DMS153 treated with DMSO at 0.1 percent for 48 hours (cell line): ENCODE data around the gene RPP14.
"Not testable (repeated sequence)": the region's sequence is repeated elsewhere in the genome, so short reads cannot be mapped to it uniquely, and the experiment has no call there.

Experiments used
- DNase-seq: peaks from one replicate; lab custom pipeline; 2025; ENCODE audit not compliant: unreplicated experiment; lab: John Stamatoyannopoulos, UW

RPP14 gene

DNA sequence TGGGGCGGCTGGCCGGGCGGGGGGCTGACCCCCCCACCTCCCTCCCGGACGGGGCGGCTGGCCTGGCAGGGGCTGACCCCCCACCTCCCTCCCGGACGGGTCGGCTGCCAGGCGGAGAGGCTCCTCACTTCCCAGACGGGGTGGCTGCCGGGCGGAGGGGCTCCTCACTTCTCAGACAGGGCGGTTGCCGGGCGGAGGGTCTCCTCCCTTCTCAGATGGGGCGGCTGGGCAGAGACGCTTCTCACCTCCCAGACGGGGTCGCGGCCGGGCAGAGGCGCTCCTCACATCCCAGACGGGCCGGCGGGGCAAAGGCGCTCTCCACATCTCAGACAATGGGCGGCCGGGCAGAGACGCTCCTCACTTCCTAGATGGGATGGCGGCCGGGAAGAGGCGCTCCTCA is 15.6 kb upstream of the RPP14 start:
- not testable (repeated sequence) for DNase-seq

DNA sequence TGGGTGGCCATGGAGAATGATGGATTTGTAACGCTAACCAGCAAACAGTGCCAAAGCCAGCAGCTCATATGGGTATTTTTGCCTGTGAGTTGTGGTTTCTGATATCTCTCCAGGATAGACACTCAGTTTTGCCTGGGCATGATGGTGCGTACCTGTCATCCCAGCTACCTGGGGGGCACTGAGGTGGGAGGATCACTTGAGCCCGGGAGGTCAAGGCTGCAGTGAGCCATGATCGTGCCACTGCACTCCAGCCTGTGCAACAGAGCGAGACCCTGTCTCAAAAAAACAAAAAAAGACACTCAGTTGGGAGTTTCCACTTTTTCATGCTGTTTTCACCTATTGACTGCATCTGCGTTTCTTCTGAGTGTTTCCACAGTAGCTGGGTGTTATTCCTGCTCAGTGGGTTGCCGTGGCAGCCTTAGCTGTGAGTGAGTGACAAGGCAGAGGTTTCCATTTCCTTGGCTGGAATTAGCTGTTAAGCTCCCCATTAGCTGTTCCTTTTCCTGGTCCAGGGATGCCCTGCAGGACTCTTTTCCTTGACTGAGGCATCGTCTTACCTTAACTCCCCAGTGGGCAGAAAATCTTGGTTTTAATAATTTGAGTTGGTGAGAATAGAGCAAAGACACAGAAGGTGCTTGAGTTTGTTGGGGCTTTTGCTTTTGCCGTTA is 14.2 kb upstream of the RPP14 start:
- DNase-seq: no peak

DNA sequence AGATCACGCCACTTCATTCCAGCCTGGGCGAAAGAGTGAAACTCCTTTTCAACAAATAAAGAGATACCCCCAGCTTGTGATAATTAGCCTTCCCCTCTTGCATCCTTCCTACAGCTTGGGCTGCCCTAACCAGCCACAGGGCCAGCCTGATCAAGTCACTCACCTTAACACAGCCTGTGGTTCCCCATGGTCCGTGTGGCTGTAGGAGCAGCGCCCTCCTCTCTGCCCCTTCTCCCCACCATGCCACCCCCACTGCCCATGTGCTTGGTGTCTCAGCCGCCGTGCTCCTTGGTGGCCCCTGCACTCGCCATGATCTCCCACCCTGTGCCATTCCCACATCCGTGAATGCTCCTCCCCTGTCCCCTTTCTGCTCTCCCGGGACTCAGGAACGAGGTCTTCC is 13.2 kb upstream of the RPP14 start:
- DNase-seq: no peak

GRCh38 chr3:58293516-58293915 is 12.5 kb upstream of the RPP14 start:
- DNase-seq: no peak

DNA sequence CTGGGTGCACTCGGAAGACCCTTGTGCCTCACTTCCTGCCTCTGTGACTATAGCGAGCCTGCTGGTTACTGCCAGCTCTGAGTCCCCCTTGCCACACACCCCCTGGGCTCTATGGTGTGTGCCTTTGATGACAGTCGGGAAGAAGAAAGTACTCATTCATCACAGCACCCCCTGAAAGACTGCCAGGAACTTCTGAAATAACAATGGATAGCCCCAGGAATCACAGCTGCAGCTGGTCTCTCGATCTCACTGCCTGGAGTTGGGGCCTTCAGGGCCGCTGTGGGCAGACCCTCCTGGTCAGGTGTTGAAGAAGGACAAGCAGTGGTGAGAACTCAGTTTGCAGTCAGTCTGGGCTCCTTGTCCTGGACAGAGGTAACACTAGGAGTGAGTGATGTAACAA is 9.8 kb upstream of the RPP14 start:
- DNase-seq: no peak

GRCh38 chr3:58296843-58297242 is 9.2 kb upstream of the RPP14 start:
- no peak for DNase-seq

- DNase-seq: no peak
These were observed 7.9 kb upstream of the RPP14 start for GRCh38 chr3:58298190-58298589.

GRCh38 chr3:58299075-58299474 is 7.0 kb upstream of the RPP14 start:
- DNase-seq: no peak

DNA sequence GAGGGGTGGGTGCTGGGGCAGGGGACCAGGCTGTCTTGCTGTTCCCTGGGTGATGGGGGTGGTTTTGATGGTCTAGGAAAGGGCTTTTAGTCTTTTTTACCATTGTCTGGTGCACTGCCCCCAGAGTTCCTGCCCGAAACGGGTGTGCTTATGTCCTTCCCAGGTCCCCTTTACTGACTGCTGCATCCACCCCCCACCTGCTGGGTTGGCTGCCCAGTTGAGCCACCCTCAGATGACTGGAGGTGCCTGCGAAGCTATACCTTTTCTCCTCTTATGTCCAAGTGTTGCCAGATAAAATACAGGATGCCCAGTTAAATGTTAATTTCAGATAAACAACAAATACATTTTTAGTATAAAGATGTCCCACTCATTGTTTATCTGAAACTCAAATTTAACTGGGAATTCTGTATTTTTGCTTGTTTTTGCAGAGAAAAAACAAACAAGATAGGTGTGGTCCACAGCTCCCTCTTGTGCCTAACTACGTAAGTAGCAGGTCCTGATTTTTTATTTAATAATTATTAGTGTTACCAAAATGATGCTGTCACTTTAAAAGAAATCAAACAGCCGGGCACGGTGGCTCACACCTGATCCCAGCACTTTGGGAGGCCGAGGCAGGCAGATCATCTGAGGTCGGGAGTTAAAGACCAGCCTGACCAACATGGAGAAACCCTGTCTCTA is 6.1 kb upstream of the RPP14 start:
- DNase-seq: no peak

- DNase-seq: no peak
These were observed 1.7 kb downstream of the RPP14 start for GRCh38 chr3:58307639-58308215.

GRCh38 chr3:58308728-58309127 is 2.7 kb downstream of the RPP14 start:
- DNase-seq: no peak

- DNase-seq: no peak
These were observed 11.8 kb downstream of the RPP14 start for GRCh38 chr3:58317811-58318210.

DNA sequence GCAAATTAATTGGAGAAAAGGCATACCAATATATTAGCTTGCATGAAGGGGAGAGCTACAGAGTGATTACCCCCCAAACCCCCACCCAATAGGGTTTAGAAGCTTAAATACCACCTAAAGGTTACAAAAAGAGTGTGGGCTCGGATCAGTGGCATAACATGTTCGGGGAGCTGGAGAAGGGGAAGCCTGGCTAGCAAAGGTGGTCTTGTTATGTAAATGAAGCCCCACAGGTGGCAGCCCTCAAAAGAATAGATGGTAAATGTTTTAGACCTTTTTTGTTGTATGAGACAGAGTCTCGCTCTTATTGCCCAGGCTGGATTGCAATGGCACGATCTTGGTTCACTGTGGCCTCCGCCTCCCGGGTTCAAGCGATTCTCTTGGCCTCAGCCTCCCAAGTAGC is 15.7 kb downstream of the RPP14 start:
- no peak for DNase-seq

DNA sequence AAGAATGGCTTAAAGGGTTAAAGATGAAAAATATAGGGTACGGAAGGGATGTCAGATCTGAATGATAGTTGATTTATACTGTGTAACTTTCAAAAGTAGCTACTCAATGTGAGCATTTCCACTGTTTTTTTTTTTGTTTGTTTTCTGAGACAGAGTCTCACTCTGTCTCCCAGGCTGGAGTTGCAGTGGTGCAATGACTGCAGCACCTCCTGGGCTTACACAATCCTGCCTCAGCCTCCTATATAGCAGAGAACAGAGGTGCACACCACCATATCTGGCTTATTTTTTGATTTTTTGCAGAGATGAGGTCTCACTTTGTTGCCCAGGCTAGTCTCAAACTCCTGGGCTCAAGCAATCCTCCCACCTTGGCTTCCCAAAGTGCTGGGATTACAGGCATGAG is 16.7 kb downstream of the RPP14 start:
- no peak for DNase-seq

DNA sequence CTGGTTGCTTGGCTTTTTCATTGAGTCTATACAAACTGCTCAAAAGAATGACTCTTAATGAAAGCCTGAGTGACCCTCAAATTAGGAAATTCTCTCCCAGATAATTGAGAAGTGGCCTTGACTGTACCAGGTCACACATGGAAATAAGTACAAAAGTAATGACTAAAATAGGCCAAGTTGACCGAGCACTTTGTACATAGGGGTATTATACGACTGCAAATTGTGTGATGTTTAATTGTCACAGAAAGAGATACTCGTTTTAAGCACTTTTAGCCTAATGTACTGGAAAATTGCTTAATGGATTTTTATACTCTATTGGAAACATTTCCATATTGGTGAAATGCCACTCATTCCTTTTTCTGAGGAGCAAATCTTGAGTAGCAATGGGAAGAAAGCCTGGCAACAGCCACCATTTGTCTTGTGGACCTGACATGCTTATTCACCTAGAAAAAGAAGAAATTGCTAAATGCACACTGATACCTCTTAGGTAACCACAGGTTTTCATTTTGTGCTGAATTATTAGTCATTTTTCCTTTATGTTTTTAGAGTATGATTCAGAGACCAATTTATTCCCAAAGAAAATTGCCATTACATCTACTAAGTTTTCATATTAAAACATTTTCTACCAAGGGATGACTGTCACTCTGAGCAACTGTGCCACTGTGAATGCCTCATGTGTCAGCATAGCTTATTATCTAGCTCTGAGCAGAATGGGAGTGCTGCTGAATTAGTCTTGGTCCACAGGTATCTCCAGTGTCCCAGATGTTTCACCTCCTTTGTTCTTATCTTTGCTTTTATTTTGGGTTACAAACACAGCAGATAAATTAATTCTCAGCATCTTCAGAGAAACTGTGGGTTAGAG is 17.7 kb downstream of the RPP14 start:
- no peak for DNase-seq

DNA sequence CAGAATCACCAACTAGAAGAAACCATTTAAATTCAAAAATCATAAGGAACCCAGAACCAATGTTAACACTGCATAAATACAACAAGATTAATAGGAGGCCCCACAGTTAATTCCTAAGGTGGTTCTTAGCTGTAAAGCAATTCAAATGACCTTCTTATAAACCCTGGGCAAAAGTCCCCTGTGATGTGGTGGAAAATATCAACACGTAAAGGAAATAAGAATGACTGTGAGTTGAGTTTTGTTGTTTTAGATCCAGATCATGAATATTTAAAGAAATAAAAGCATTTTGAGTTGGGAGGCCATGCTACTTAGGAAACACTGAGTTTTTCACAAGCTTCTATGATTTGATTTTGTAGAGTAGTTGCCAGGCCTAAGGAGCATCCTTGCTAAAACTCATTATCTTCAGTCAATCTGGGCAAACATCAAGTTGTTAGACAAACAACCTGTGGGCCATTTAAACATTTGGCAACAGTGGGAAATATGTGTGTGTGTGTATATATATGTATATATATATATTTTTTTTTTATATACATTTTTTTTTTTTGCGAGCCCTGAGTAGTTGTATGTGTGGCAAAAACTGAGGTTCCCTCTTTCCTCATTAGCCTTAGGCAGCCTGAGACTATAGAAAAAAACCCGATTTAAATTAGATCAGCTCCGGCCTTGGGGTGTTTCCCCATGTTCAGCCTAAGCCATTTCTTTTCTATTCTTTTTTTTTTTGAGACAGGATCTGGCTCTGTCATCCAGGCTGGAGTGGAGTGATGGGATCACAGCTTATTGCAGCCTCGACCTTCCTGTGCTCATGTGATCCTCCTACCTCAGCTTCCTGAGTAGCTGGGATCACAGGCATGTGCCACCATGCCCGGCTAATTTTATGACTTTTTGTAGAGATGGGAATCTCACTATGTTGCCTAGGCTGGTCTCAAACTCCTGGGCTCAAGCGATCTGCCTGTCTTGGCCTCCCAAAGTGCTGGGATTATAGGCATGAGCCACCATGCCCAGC is 18.6 kb downstream of the RPP14 start:
- DNase-seq: no peak

DNA sequence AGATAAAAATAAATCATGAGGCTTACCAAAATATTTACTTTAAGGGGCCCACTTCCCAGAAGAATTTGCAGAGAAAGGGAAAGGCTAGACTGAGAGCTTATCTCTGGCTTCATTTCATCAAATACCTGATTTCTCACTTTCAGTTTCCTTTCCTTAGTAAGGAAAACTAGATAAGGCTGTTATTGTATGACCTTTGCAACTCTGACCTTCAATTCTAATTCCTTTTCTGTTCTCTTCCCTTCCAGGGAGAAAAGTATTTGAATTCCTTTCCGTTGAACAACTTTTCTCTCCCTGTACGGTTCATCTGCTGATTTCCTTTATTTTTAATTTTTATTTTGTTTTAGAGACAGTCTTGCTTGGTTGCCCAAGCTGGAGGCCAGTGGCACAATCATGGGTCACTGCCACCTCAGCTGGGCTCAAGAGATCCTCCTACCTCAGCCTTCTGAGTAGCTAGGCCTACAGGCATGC is 19.5 kb downstream of the RPP14 start:
- no peak for DNase-seq

- DNase-seq: no peak
These were observed 20.3 kb downstream of the RPP14 start for GRCh38 chr3:58326267-58326900.

- DNase-seq: no peak
These were observed 23.3 kb downstream of the RPP14 start for GRCh38 chr3:58329150-58329921.
